Mammary epithelial cell (primary cell): ENCODE results near the gene HOXD4.

Experiments
- CTCF ChIP-seq, 2 donors: IDR thresholded peaks in 1 of 2; conservative IDR thresholded peaks in 1 of 2; 2 replicates each; pipeline ENCODE4 v1.5.1; 2011 to 2012; ENCODE audit warnings: inconsistent platforms in 2 of 2, low read length in 2 of 2, mild to moderate bottlenecking in 2 of 2, control low read depth in 1 of 2, low read depth in 1 of 2; ENCODE audit not compliant: insufficient read depth in 1 of 2; ENCODE audit errors: extremely low read depth in 1 of 2
- EZH2 ChIP-seq: IDR thresholded peaks from 2 replicates; pipeline ENCODE4 v1.6.1; 2012; ENCODE audit warnings: low read length, inconsistent platforms, borderline replicate concordance

DNA sequence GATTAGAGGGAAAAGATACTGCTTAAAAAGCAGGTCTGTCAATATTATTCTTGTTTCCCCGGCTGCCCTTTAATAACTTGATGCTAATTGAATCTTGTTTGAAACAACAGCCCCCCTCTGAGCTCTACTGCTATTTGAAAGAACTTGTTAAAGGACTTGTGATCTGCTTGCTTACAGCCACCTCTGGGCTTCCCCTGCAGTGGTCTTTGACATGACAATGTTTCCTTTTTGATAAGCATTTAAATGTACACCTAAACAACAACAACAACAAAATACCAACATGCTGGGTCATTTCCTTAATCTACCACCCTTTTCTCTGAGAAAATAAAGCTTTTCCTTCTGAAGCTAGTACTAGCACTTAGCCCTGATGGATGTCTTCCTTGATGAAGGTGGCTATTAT is 41.0 kb downstream of the HOXD4 start:
- TF ChIP-seq CTCF (conservative IDR thresholded peaks at IDR 0.05 in 1 of 2, IDR thresholded peaks at IDR 0.05 in 1 of 2; ENCODE audit: extremely low read depth in 1 of 2, insufficient read depth in 1 of 2, low read depth in 1 of 2, low read length in 2 of 2) = no peak
- no peak for TF ChIP-seq EZH2
